Colonic mucosa (tissue), 4 donors: Measurements from ENCODE around the gene RNF19B. TPM values are rescaled to one million over a fixed set of nuclear protein-coding genes. Genes with fewer than 3 reads are reported as not detected.

ENCODE experiments used
- DNase-seq: peaks from one replicate; pipeline ENCODE4 v3.0.0-alpha.2; 2020
- H3K27ac ChIP-seq: fragments of 200-600 bp; one replicate; pipeline ENCODE4 v1.8.0; 2021
- H3K27me3 ChIP-seq: fragments of 200-600 bp; one replicate; pipeline ENCODE4 v1.8.0; 2021
- H3K36me3 ChIP-seq: fragments of 200-600 bp; one replicate; pipeline ENCODE4 v1.8.0; 2021
- H3K4me1 ChIP-seq: fragments of 200-600 bp; one replicate; pipeline ENCODE4 v1.8.0; 2021; ENCODE audit warnings: mild to moderate bottlenecking
- H3K4me3 ChIP-seq: fragments of 200-600 bp; one replicate; pipeline ENCODE4 v1.8.0; 2021
- H3K9ac ChIP-seq, 2 donors: one replicate each; pipeline ENCODE4 v1.7.0; 2013; ENCODE audit warnings: control low read depth in 2 of 2, low read depth in 2 of 2, low read length in 2 of 2
- H3K9me3 ChIP-seq: fragments of 200-600 bp; one replicate; pipeline ENCODE4 v1.8.0; 2021
- intact Hi-C: fragments of 100-400 bp; cut with DNase I; formaldehyde crosslinking; loops from one replicate; pipeline ENCODE4 v1.14.1; 2022
- total RNA-seq, 2 donors: library from RNA; stranded (reverse); fragmentation: NEBNext Ultra II Directional in 1 of 2; extraction: Animal tissue kit (Norgen Biotek cat#: 25700) in 1 of 2; gene quantifications; one replicate each; pipeline ENCODE4 v1.2.1, GENCODE V29; 2021
- TF ChIP-seq, protein P1 (sequence below): fragments of 200-600 bp; IDR thresholded peaks from one replicate; pipeline ENCODE4 v1.8.0; 2022; ENCODE audit warnings: antibody characterized with exemption, mild to moderate bottlenecking
- donor health status: healthy.
- donor health status: DM: no; HTN: no; CAD: no.
- donor health status: DM: no; HTN: no; CAD: no.

RNF19B gene
- total RNA-seq, 2 donors from 2014 or later = 44.4 to 106 TPM

DNA sequence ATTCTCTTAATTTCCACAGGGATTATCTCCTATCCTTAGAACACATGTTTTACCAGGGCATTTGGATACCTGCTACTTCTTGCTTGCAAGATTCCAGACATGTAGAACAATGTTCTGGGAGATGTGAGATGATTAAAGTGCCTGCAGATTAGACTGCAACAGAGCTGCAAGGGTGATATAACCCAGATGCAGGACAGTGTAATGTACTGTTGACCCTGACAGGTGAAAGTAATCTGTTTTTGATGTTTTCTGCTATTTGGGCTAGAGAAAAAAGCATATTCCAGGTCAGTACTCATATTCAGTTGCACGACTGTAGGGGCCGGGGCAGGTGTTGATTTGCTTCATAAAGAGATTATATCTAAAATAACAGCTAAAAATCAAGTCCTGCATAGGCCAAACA is 36.3 kb downstream of the RNF19B start:
- no peak overlapping the region for H3K27ac ChIP-seq
- no peak overlapping the region for H3K9ac ChIP-seq
- H3K4me1 ChIP-seq = no peaks in the 10 kb centered on the region
- no peaks in the 10 kb centered on the region for H3K36me3 ChIP-seq
- DNase-seq = no peak
- H3K27me3 ChIP-seq = no peaks in the 10 kb centered on the region
- H3K9me3 ChIP-seq = no peaks in the 10 kb centered on the region
- TF ChIP-seq, protein P1, sequence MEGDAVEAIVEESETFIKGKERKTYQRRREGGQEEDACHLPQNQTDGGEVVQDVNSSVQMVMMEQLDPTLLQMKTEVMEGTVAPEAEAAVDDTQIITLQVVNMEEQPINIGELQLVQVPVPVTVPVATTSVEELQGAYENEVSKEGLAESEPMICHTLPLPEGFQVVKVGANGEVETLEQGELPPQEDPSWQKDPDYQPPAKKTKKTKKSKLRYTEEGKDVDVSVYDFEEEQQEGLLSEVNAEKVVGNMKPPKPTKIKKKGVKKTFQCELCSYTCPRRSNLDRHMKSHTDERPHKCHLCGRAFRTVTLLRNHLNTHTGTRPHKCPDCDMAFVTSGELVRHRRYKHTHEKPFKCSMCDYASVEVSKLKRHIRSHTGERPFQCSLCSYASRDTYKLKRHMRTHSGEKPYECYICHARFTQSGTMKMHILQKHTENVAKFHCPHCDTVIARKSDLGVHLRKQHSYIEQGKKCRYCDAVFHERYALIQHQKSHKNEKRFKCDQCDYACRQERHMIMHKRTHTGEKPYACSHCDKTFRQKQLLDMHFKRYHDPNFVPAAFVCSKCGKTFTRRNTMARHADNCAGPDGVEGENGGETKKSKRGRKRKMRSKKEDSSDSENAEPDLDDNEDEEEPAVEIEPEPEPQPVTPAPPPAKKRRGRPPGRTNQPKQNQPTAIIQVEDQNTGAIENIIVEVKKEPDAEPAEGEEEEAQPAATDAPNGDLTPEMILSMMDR = no peak
- intact Hi-C loops = no loop called here
- no peak overlapping the region for H3K4me3 ChIP-seq

DNA sequence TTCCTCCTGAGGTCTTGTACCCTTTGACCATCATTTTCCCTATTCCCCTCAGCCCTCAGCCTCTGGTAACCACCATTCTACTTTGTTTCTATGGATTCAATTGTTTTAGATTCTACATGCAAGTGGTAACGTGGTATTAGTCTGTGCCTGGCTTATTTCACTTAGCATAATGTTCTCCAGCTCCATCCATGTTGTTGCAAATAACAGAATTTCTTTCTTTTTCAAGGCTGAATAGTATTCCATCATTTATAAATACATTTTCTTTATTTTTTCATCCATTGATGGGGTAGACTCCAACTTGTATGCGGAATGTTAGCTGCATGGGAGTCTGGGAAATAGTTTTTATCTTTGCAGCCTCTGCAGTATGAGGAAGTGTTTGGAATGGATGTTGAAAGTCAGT is 37.2 kb downstream of the RNF19B start:
- no peak for DNase-seq
- intact Hi-C loops = no loop called here
- TF ChIP-seq, protein P1 = no peak
- H3K36me3 ChIP-seq = no peaks in the 10 kb centered on the region
- H3K27me3 ChIP-seq = no peaks in the 10 kb centered on the region
- H3K27ac ChIP-seq = no peak overlapping the region
- no peak overlapping the region for H3K9ac ChIP-seq
- H3K4me1 ChIP-seq = no peaks in the 10 kb centered on the region
- H3K9me3 ChIP-seq = no peaks in the 10 kb centered on the region
- H3K4me3 ChIP-seq = no peak overlapping the region

DNA sequence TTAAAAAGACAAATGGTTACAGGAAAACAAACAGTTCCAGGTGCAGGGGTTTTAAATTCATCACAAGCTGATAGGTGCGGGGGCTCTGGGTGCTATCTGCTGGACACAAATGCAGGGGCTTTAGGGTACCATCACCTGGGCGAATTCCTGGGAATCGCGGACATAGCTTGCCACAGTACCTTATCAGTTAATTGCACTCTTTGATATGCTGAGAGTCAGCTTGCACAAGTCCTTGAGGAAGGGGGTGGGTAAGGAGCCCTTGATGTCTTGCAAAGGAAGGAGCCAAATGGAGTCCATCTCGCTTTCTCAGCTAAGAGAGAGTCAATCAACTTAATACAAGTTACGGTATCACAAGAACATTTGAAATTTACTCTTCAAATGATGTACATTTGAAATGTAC is 38.0 kb downstream of the RNF19B start:
- Histone ChIP-seq H3K9me3 (no peaks in the 10 kb centered on the region), H3K4me3 (no peak overlapping the region), H3K4me1 (no peaks in the 10 kb centered on the region), H3K9ac (no peak overlapping the region), H3K27ac (no peak overlapping the region), H3K27me3 (no peaks in the 10 kb centered on the region), H3K36me3 (no peaks in the 10 kb centered on the region)
- TF ChIP-seq, protein P1 = no peak
- no peak for DNase-seq
- intact Hi-C loops = no loop called here

DNA sequence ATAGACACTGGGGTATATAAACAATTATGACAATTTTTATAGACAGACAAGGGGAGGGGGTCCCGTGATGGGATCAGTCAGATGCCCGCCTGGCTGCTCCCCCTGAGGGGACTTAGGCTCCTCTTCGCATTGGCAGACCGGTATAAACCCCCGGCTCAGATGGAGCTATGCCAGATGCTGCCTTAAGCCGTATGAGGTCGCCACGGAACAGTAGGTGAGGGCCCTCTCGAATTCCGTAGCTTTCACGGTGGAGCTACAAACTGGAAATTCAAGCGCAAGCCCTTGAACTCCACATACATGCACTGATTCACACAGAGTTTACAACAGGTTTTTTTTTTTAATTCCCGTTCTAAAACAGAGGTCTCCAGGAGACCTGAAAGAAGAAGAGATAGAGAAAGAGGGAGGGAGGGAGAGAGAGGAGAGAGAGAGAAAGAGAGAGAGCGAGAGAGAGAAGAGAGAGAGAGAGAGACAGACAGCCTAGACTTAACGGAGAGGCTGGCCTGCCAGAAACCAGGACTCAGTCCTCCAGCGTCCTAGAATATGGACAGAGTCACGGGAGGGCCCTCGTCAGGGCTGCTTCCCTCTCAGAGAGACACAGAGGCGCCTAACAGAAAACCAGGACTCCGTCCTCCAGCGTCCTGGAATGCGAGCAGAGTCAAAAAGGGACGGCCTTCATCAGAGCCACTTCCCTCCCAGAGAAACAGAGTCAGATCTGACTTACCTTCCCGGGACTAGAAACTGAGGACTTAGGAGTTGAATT is 39.0 kb downstream of the RNF19B start:
- intact Hi-C loops = no loop called here
- TF ChIP-seq, protein P1 = no peak
- no peaks in the 10 kb centered on the region for H3K36me3 ChIP-seq
- no peaks in the 10 kb centered on the region for H3K9me3 ChIP-seq
- no peak for DNase-seq
- H3K27me3 ChIP-seq = no peaks in the 10 kb centered on the region
- no peaks in the 10 kb centered on the region for H3K4me1 ChIP-seq
- H3K4me3 ChIP-seq = no peak overlapping the region
- H3K9ac ChIP-seq = peak overlapping the region in 1 of 2 donors; percentile 48
- peak overlapping the region; percentile 20 for H3K27ac ChIP-seq

DNA sequence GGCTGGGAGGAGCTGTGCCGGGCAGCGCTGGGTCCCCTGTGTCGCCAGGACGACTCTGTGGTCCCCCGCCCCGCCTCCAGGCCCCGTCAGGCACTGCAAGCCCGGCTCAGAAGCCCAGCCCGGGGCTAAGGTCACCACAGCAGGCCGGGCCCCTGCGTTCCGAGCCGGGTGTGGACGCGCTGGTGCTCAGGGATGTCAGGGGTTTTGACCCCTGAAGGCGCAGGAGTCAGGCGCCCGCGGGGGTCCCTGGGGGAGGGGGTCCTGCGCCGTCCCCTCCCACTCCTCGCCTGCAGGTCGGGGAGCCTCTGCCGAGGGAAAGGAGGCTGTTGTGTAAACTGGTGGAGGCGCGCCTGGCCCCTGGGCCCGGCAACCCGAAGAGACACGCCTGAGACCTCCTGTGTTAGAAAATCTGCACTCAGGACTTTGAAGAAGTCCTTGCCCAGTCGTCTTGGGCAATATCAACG is 39.7 kb downstream of the RNF19B start:
- peak; percentile 86 for DNase-seq

More for the DNA sequence above, 39.7 kb downstream of the RNF19B start:
- Histone ChIP-seq H3K27me3 (no peaks in the 10 kb centered on the region), H3K4me1 (no peaks in the 10 kb centered on the region), H3K36me3 (no peaks in the 10 kb centered on the region), H3K27ac (peak overlapping the region; percentile 20), H3K9me3 (no peaks in the 10 kb centered on the region), H3K9ac (peak overlapping the region; percentile 48 to 58), H3K4me3 (no peak overlapping the region)
- TF ChIP-seq, protein P1 = no peak
- intact Hi-C loops = no loop called here
